HCT116 (cell line): ENCODE data around the gene DTD2. TPM values are rescaled to one million over a fixed set of nuclear protein-coding genes. Genes with fewer than 3 reads are reported as not detected.

ENCODE experiments used
- ATAC-seq: fragments of 200-7000 bp; cut with Tn5 transposase; 2 replicates; pipeline ENCODE4 v1.9.1; 2020; ENCODE audit warnings: mild to moderate bottlenecking, moderate library complexity
- BruUV-seq: library from RNA; stranded (reverse); fragments of 400-500 nt; replicated peaks from 2 replicates; lab custom pipeline; 2021; lab: Mats Ljungman, UMichigan
- CTCF ChIA-PET: fragments of 300-600 bp; sonication (Branson Sonifier 250); formaldehyde crosslinking; loops from one replicate; lab custom pipeline; 2021; ENCODE audit warnings: antibody characterized with exemption; lab: Charles Lee
- POLR2A ChIA-PET: fragments of 300-600, 350-600 bp; sonication (Branson Sonifier 250); formaldehyde crosslinking; loops from one replicate; lab custom pipeline; 2021; ENCODE audit warnings: antibody characterized with exemption; lab: Charles Lee
- RAD21 ChIA-PET, 2 experiments: fragments of 300-600 bp; sonication (Branson Sonifier 250); formaldehyde crosslinking; loops; one replicate each; lab custom pipeline; 2023; ENCODE audit warnings: low total read pairs in 2 of 2; ENCODE audit not compliant: uncharacterized antibody in 2 of 2, unreplicated experiment in 2 of 2, low non-redundant PET in 1 of 2; lab: Charles Lee
- DNase-seq: peaks from one replicate; pipeline ENCODE4 v3.0.0-alpha.2; 2010; ENCODE audit warnings: low read depth, low spot score
- H2AFZ ChIP-seq: fragments of 200-600 bp; shearing (Covaris generic), sonication (generic); 2 replicates; pipeline ENCODE4 v1.6.1; 2017; ENCODE audit warnings: low read depth, mixed run types, mixed read lengths, antibody characterized with exemption, low read length; ENCODE audit not compliant: poor library complexity, severe bottlenecking
- H3K27ac ChIP-seq: 2 replicates; pipeline ENCODE4 v1.5.1; 2012; ENCODE audit warnings: low read depth, low read length
- H3K27me3 ChIP-seq: fragments of 200-600 bp; sonication (generic); 2 replicates; pipeline ENCODE4 v1.6.1; 2016; ENCODE audit warnings: mixed run types, low read length, mixed read lengths; ENCODE audit not compliant: insufficient read depth
- H3K36me3 ChIP-seq, 2 experiments: fragments of 200-500 bp in 1 of 2; fragments of 200-600 bp in 1 of 2; sonication (Bioruptor generic) in 1 of 2; sonication (generic) in 1 of 2; 2 replicates each; pipeline versions ENCODE4 v1.5.1 to v1.6.1; 2014 to 2016; ENCODE audit warnings: low read length in 2 of 2, inconsistent platforms in 1 of 2, mixed read lengths in 1 of 2, mixed run types in 1 of 2; ENCODE audit not compliant: insufficient read depth in 2 of 2, control insufficient read depth in 1 of 2
- H3K4me1 ChIP-seq, 2 experiments: fragments of 200-600 bp in 1 of 2; sonication (generic) in 1 of 2; 2 replicates each; pipeline versions ENCODE4 v1.5.1 to v1.6.1; 2012 to 2017; ENCODE audit warnings: low read length in 2 of 2, inconsistent platforms in 1 of 2, mild to moderate bottlenecking in 1 of 2, mixed read lengths in 1 of 2, mixed run types in 1 of 2, moderate library complexity in 1 of 2; ENCODE audit not compliant: insufficient read depth in 2 of 2, control insufficient read depth in 1 of 2
- H3K4me2 ChIP-seq: fragments of 200-600 bp; sonication (generic); 2 replicates; pipeline ENCODE4 v1.6.1; 2017; ENCODE audit warnings: mixed run types, low read length, mixed read lengths
- H3K4me3 ChIP-seq, 2 experiments: fragments of 200-600 bp in 1 of 2; sonication (generic) in 1 of 2; replicated peaks in 1 of 2; 2 replicates each; pipeline ENCODE4 v1.5.1; 2011 to 2016; ENCODE audit warnings: low read length in 2 of 2, control low read depth in 1 of 2, low read depth in 1 of 2, mild to moderate bottlenecking in 1 of 2, mixed read lengths in 1 of 2, mixed run types in 1 of 2
- H3K79me2 ChIP-seq: fragments of 200-600 bp; sonication (generic); 2 replicates; pipeline ENCODE4 v1.6.1; 2017; ENCODE audit warnings: mild to moderate bottlenecking, mixed run types, low read length, moderate library complexity, mixed read lengths; ENCODE audit not compliant: insufficient read depth
- H3K9ac ChIP-seq: fragments of 200-600 bp; sonication (generic); 2 replicates; pipeline ENCODE4 v1.6.1; 2016; ENCODE audit warnings: low read length, mixed read lengths
- H3K9me2 ChIP-seq: fragments of 200-600 bp; sonication (generic), shearing (Covaris generic); 2 replicates; pipeline ENCODE4 v1.6.1; 2017; ENCODE audit warnings: mixed run types, mild to moderate bottlenecking, moderate library complexity; ENCODE audit not compliant: insufficient read depth
- H3K9me3 ChIP-seq, 2 experiments: fragments of 200-500 bp in 1 of 2; fragments of 200-600 bp in 1 of 2; sonication (Bioruptor generic) in 1 of 2; sonication (generic) in 1 of 2; 2 replicates each; pipeline ENCODE4 v1.6.1; 2014 to 2017; ENCODE audit warnings: low read length in 2 of 2, mixed read lengths in 2 of 2, inconsistent platforms in 1 of 2, low read depth in 1 of 2, mild to moderate bottlenecking in 1 of 2, mixed run types in 1 of 2, moderate library complexity in 1 of 2; ENCODE audit not compliant: control insufficient read depth in 1 of 2, insufficient read depth in 1 of 2
- H4K20me1 ChIP-seq: fragments of 200-600 bp; sonication (generic), shearing (Covaris generic); 2 replicates; pipeline ENCODE4 v1.6.1; 2017; ENCODE audit warnings: mixed run types, mild to moderate bottlenecking, moderate library complexity; ENCODE audit not compliant: insufficient read depth
- ATF3 ChIP-seq: IDR thresholded peaks from 2 replicates; pipeline ENCODE4 v1.6.1; 2012
- CEBPB ChIP-seq: IDR thresholded peaks from 2 replicates; pipeline ENCODE4 v1.6.1; 2012; ENCODE audit warnings: low read depth
- ELF1 ChIP-seq: IDR thresholded peaks from 2 replicates; pipeline ENCODE4 v1.6.1; 2012; ENCODE audit warnings: low read depth, borderline replicate concordance
- EZH2phosphoT487 ChIP-seq: fragments of 200-600 bp; IDR thresholded peaks from 2 replicates; pipeline ENCODE4 v1.6.1; 2018; ENCODE audit warnings: antibody characterized with exemption, borderline replicate concordance
- FOSL1 ChIP-seq: IDR thresholded peaks from 2 replicates; pipeline ENCODE4 v1.6.1; 2012; ENCODE audit warnings: low read depth
- MAX ChIP-seq: IDR thresholded peaks from 2 replicates; pipeline ENCODE4 v1.6.1; 2012
- POLR2A ChIP-seq: IDR thresholded peaks from 2 replicates; pipeline ENCODE4 v1.7.0; 2011; ENCODE audit warnings: borderline replicate concordance; ENCODE audit not compliant: insufficient read depth, insufficient read length; ENCODE audit errors: extremely low read depth
- POLR2AphosphoS5 ChIP-seq: IDR thresholded peaks from 2 replicates; pipeline ENCODE4 v1.6.1; 2011; ENCODE audit warnings: mild to moderate bottlenecking, low read depth, low read length, moderate library complexity
- RAD21 ChIP-seq: IDR thresholded peaks from 2 replicates; pipeline ENCODE4 v1.6.1; 2012; ENCODE audit warnings: low read depth, mild to moderate bottlenecking
- REST ChIP-seq: IDR thresholded peaks from 2 replicates; pipeline ENCODE4 v1.6.1; 2012; ENCODE audit warnings: low read depth
- SP1 ChIP-seq: IDR thresholded peaks from 2 replicates; pipeline ENCODE4 v1.6.1; 2012; ENCODE audit warnings: low read depth
- SRF ChIP-seq: IDR thresholded peaks from 2 replicates; pipeline ENCODE4 v1.6.1; 2012; ENCODE audit warnings: low read depth
- YY1 ChIP-seq: IDR thresholded peaks from 2 replicates; pipeline ENCODE4 v1.6.1; 2011; ENCODE audit warnings: low read length, low read depth, moderate library complexity, mild to moderate bottlenecking; ENCODE audit not compliant: insufficient replicate concordance; ENCODE audit errors: extremely low read depth
- ZBTB33 ChIP-seq: IDR thresholded peaks from 2 replicates; pipeline ENCODE4 v1.6.1; 2011; ENCODE audit warnings: mild to moderate bottlenecking, low read length, moderate library complexity; ENCODE audit not compliant: insufficient replicate concordance; ENCODE audit errors: extremely low read depth
- intact Hi-C: fragments of 100-400 bp; cut with micrococcal nuclease; formaldehyde crosslinking; loops from 2 replicates; pipeline ENCODE4 v1.10.0; 2022
- total RNA-seq: library from RNA; stranded (reverse); gene quantifications from one replicate; pipeline ENCODE4 v1.2.1, GENCODE V29; 2021; ENCODE audit not compliant: unreplicated experiment

Gene DTD2
- total RNA-seq, 1 experiment from 2014 or later, result 24.6 TPM

GRCh38 chr14:31429791-31430190 lies 27.5 kb downstream of the DTD2 start:
- H2AFZ ChIP-seq, result no peak overlapping the region
- no peak overlapping the region for H3K27ac ChIP-seq
- no peaks in the 10 kb centered on the region for H3K9me3 ChIP-seq
- ATAC-seq (no peak), DNase-seq (no peak)
- no peak overlapping the region for H3K9ac ChIP-seq
- H3K36me3 ChIP-seq, result no peaks in the 10 kb centered on the region
- no peaks in the 10 kb centered on the region for H3K27me3 ChIP-seq
- no peaks in the 10 kb centered on the region for H4K20me1 ChIP-seq
- no peaks in the 10 kb centered on the region for H3K4me1 ChIP-seq
- no peak overlapping the region for H3K4me3 ChIP-seq
- BruUV-seq, result no TSS peak
- TF ChIP-seq POLR2A (no peak), MAX (no peak), EZH2phosphoT487 (no peak), SRF (no peak), ATF3 (no peak), FOSL1 (no peak), SP1 (no peak), RAD21 (no peak), YY1 (no peak)
- CTCF ChIA-PET, result no interaction called here
- no peaks in the 10 kb centered on the region for H3K9me2 ChIP-seq
- POLR2A ChIA-PET, result no interaction called here
- RAD21 ChIA-PET, result no interaction called here
- no peaks in the 10 kb centered on the region for H3K79me2 ChIP-seq
- no peak overlapping the region for H3K4me2 ChIP-seq
- intact Hi-C loops, result no loop called here

GRCh38 chr14:31428011-31428410 lies 29.3 kb downstream of the DTD2 start:
- Histone ChIP-seq H3K9me2 (no peaks in the 10 kb centered on the region), H3K27me3 (no peaks in the 10 kb centered on the region), H3K9me3 (no peaks in the 10 kb centered on the region), H3K4me2 (no peak overlapping the region), H3K9ac (no peak overlapping the region), H3K79me2 (no peaks in the 10 kb centered on the region), H3K4me1 (no peaks in the 10 kb centered on the region), H2AFZ (no peak overlapping the region), H3K36me3 (no peaks in the 10 kb centered on the region), H3K4me3 (no peak overlapping the region), H4K20me1 (no peaks in the 10 kb centered on the region), H3K27ac (no peak overlapping the region)
- ATAC-seq (no peak), DNase-seq (no peak)
- intact Hi-C loops, result no loop called here
- POLR2A ChIA-PET, result interaction anchor here (1.5 kb wide), 1 partner anchor 8 kb away, joined by 10 read pairs; the partner anchor contains the start of gene HEATR5A
- CTCF ChIA-PET, result interaction anchor here (1.1 kb wide), 1 partner anchor 20 kb away, joined by 3 read pairs; no protein-coding TSS in a partner anchor
- RAD21 ChIA-PET, result no interaction called here
- BruUV-seq, result no TSS peak
- TF ChIP-seq SP1 (no peak), ZBTB33 (no peak), POLR2A (no peak), MAX (no peak), SRF (no peak), POLR2AphosphoS5 (no peak), CEBPB (no peak), YY1 (no peak), ELF1 (no peak), REST (no peak)
